ENCODE data around the gene CRHBP.

GRCh38 chr5:76956033-76956432 lies 3.2 kb downstream of the CRHBP start:
- TF ChIP-seq POLR2A (IDR thresholded peaks at IDR 0.05), result no peak
- TF ChIP-seq CTCF (IDR thresholded peaks at IDR 0.05), result no peak
